IgD-negative memory B cell (primary cell): Measurements from ENCODE around the gene KNOP1. TPM values are rescaled to one million over a fixed set of nuclear protein-coding genes. Genes with fewer than 3 reads are reported as not detected.
"Not testable (repeated sequence)": the region's sequence is repeated elsewhere in the genome, so short reads cannot be mapped to it uniquely, and the experiment has no call there.

Experiments used
- H3K27ac Mint-ChIP-seq, 3 donors: one replicate each; pipeline ENCODE4 v1.8.0; 2020 to 2022; ENCODE audit warnings: mild to moderate bottlenecking in 3 of 3, mixed read lengths in 3 of 3, moderate library complexity in 1 of 3
- H3K27me3 Mint-ChIP-seq: one replicate; pipeline ENCODE4 v1.8.0; 2021; ENCODE audit warnings: mixed read lengths
- H3K36me3 Mint-ChIP-seq: one replicate; pipeline ENCODE4 v1.8.0; 2020; ENCODE audit warnings: mild to moderate bottlenecking, mixed read lengths
- H3K4me1 Mint-ChIP-seq, 3 donors: one replicate each; pipeline ENCODE4 v1.8.0; 2020 to 2022; ENCODE audit warnings: mixed read lengths in 3 of 3, mild to moderate bottlenecking in 1 of 3
- H3K4me3 Mint-ChIP-seq, 4 donors: one replicate each; pipeline ENCODE4 v1.8.0; 2020 to 2022; ENCODE audit warnings: mild to moderate bottlenecking in 4 of 4, mixed read lengths in 4 of 4, moderate library complexity in 3 of 4
- H3K9me3 Mint-ChIP-seq, 3 donors: one replicate each; pipeline ENCODE4 v1.8.0; 2020 to 2021; ENCODE audit warnings: mixed read lengths in 3 of 3, mild to moderate bottlenecking in 1 of 3
- polyA plus RNA-seq: library from polyadenylated mRNA; unstranded; fragments of 300-500 nt; fragmentation: Illumina TruSeq; gene quantifications from one replicate; pipeline ENCODE4 v1.2.3, GENCODE V29; 2021

The KNOP1 gene
- polyA plus RNA-seq, 1 donor from 2014 or later = 12.6 TPM

DNA sequence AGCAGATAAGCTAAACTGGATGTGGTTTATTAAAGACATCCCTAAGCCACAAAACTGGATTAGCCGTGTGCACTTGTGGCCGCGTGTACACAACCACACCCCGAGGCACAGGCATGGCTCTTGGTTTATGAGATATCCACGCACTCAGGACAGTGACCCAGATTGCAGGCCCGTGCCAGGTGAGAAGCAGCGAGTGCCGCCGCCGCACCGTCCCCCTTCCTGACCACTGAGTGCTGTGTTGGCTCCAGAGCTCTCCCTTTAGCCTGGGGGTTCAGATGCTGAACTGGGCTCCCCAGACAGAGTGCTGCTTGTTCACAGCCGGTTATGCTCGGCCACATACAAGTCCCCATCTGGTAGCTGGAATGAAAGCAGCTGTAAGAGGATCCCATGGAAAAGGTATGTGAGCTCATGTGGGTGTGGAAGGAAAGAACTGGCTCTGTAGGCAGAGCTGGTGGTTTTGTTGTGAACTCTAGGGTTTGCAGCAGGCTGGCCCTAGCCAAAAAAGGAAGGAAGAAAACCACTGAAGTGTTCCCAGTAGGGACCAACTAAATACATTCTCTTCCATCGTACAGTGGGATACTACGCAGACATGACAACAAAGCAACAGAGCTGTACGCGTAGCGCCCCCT lies 29.5 kb downstream of the KNOP1 start:
- H3K9me3 Mint-ChIP-seq = peaks cover 2 to 12% (median 2%) of the 10 kb centered on the region in 3 donors
- no peak overlapping the region for H3K27ac Mint-ChIP-seq
- no peak overlapping the region for H3K4me3 Mint-ChIP-seq
- peaks cover 12% of the 10 kb centered on the region for H3K36me3 Mint-ChIP-seq
- H3K27me3 Mint-ChIP-seq = no peaks in the 10 kb centered on the region
- peaks cover 0 to 2% (median 0%) of the 10 kb centered on the region in 3 donors for H3K4me1 Mint-ChIP-seq

DNA sequence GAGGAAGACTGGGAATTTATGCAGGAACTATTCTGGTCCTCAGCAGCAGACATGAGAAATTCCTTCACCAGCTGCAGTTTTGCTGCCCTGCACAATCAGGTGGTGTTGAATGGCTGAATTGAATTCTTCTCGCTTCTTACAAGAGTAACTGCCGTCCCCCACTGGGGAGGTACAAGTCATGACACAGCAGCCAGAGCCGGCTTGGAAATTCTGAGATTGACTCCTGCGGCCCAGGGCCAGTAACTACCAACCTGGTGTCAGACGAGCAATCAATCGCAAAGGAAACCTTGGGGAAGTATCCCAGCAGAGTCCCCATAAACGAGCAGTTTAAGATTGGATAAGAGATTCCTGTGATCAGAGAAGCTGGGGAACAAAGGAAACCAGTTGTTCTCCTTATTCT lies 30.7 kb downstream of the KNOP1 start:
- H3K27ac Mint-ChIP-seq = no peak overlapping the region
- no peaks in the 10 kb centered on the region for H3K4me1 Mint-ChIP-seq
- no peak overlapping the region for H3K4me3 Mint-ChIP-seq
- peaks cover 18% of the 10 kb centered on the region for H3K36me3 Mint-ChIP-seq
- peaks cover 5 to 19% (median 6%) of the 10 kb centered on the region in 3 donors for H3K9me3 Mint-ChIP-seq
- H3K27me3 Mint-ChIP-seq = no peaks in the 10 kb centered on the region

GRCh38 chr16:19685176-19685575 lies 32.9 kb downstream of the KNOP1 start:
- H3K4me3 Mint-ChIP-seq = no peak overlapping the region
- peaks cover 20% of the 10 kb centered on the region for H3K36me3 Mint-ChIP-seq
- H3K27me3 Mint-ChIP-seq = no peaks in the 10 kb centered on the region
- peaks cover 5 to 19% (median 6%) of the 10 kb centered on the region in 3 donors for H3K9me3 Mint-ChIP-seq
- peak overlapping the region in 1 of 3 donors; percentile 60 for H3K27ac Mint-ChIP-seq
- H3K4me1 Mint-ChIP-seq = no peaks in the 10 kb centered on the region

DNA sequence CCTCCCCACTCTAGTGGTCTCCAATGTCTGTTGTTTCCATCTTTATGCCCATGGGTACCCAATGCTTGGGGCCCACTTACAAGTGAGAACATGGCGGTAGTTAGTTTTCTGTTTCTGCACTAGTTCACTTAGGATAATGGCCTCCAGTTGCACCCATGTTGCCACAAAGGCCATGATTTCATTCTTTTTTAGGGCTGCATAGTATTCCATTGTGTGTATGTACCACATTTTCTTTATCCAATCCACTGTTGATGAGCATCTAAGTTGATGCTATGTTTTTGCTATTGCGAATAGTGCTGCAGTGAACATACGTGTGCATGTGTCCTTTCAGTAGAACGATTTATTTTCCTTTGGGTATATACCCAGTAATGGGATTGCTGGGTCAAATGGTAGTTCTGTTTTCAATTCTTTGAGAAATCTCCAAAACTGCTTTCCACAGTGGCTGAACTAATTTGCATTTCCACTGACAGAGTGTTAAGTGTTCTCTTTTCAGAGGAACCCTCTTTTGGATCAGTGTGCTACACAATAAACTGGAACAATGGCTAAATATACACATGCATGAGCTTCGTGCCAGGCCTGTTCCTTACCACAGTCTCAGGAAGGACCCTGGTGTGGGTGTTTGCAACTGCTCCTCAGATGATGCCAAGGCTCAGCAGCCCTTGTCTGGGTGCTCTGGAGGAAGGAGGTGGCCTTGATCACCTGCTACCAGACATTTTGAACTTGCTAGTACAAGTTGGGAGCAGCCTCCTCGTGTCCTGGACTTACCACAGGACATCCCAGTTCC lies 34.4 kb downstream of the KNOP1 start:
- Mint-ChIP-seq H3K27me3 (no peaks in the 10 kb centered on the region), H3K4me3 (no peak overlapping the region), H3K36me3 (peaks cover 25% of the 10 kb centered on the region), H3K9me3 (peaks cover 5 to 19% (median 6%) of the 10 kb centered on the region in 3 donors), H3K4me1 (no peaks in the 10 kb centered on the region), H3K27ac (peak overlapping the region in 1 of 3 donors; percentile 52)

- Mint-ChIP-seq H3K4me1 (no peaks in the 10 kb centered on the region), H3K27me3 (no peaks in the 10 kb centered on the region), H3K36me3 (peaks cover 18% of the 10 kb centered on the region), H3K4me3 (no peak overlapping the region), H3K9me3 (peaks cover 5 to 19% (median 6%) of the 10 kb centered on the region in 3 donors), H3K27ac (peak overlapping the region in 1 of 3 donors; percentile 31)
Observed at GRCh38 chr16:19681637-19682036, 36.4 kb downstream of the KNOP1 start.

- Mint-ChIP-seq H3K36me3 (peaks cover 18% of the 10 kb centered on the region), H3K9me3 (peaks cover 5 to 19% (median 6%) of the 10 kb centered on the region in 3 donors), H3K27ac (no peak overlapping the region), H3K4me3 (no peak overlapping the region), H3K4me1 (no peaks in the 10 kb centered on the region), H3K27me3 (no peaks in the 10 kb centered on the region)
Observed at GRCh38 chr16:19680881-19681340, 37.1 kb downstream of the KNOP1 start.

- not testable (repeated sequence) for H3K9me3 Mint-ChIP-seq, H3K4me1 Mint-ChIP-seq, H3K4me3 Mint-ChIP-seq, H3K27ac Mint-ChIP-seq, H3K27me3 Mint-ChIP-seq
- peaks cover 22% of the 10 kb centered on the region for H3K36me3 Mint-ChIP-seq
Observed at GRCh38 chr16:19679281-19679680, 38.7 kb downstream of the KNOP1 start.

DNA sequence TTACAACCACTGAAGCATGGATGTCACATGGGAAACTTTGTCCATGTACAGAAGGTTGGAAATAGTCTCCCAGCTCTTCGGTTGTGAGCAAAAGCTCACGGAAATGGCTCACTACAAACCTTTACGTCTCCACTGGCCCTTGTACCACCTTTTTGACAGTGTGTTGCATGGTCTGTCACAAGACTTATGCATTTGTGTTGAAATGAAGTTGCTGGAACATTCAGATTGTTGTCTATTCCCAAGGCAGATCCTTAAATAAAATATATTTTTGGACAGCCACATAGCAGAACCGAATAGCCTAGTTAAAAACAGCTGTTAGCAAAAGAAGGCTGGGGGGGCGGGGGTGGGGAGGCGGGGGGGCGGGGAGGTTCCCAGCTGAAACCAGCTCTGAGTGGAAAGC lies 39.2 kb downstream of the KNOP1 start:
- no peaks in the 10 kb centered on the region for H3K4me1 Mint-ChIP-seq
- peaks cover 4 to 7% (median 7%) of the 10 kb centered on the region in 3 donors for H3K9me3 Mint-ChIP-seq
- H3K4me3 Mint-ChIP-seq = no peak overlapping the region
- peaks cover 23% of the 10 kb centered on the region for H3K36me3 Mint-ChIP-seq
- H3K27me3 Mint-ChIP-seq = no peaks in the 10 kb centered on the region
- no peak overlapping the region for H3K27ac Mint-ChIP-seq

GRCh38 chr16:19677402-19677801 lies 40.6 kb downstream of the KNOP1 start:
- no peak overlapping the region for H3K4me3 Mint-ChIP-seq
- H3K9me3 Mint-ChIP-seq = peaks cover 0 to 1% (median 0%) of the 10 kb centered on the region in 3 donors
- H3K27me3 Mint-ChIP-seq = no peaks in the 10 kb centered on the region
- H3K27ac Mint-ChIP-seq = peak overlapping the region in 1 of 3 donors; percentile 77
- H3K36me3 Mint-ChIP-seq = peaks cover 21% of the 10 kb centered on the region
- no peaks in the 10 kb centered on the region for H3K4me1 Mint-ChIP-seq

DNA sequence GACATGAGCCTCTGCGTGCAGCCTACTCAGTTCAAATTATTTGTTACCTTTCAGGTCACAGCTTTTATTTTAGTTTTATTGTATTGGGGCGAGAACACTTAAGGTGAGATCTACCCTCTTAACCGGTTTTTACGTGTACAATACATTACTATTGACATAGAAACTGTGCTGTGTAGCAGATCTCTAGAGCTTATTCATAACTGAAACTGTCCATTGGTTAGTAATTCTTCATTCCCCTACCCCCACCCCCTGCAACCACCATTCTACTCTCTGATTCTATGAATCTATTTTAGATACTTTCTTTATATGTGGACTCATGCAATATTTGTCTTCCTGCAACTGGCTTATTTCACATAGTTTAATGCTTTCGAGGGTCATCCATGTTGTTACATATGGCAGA lies 43.5 kb downstream of the KNOP1 start:
- Mint-ChIP-seq H3K4me3 (no peak overlapping the region), H3K9me3 (peaks cover 0 to 1% (median 0%) of the 10 kb centered on the region in 3 donors), H3K27ac (no peak overlapping the region), H3K36me3 (peaks cover 13% of the 10 kb centered on the region), H3K4me1 (no peaks in the 10 kb centered on the region), H3K27me3 (no peaks in the 10 kb centered on the region)

DNA sequence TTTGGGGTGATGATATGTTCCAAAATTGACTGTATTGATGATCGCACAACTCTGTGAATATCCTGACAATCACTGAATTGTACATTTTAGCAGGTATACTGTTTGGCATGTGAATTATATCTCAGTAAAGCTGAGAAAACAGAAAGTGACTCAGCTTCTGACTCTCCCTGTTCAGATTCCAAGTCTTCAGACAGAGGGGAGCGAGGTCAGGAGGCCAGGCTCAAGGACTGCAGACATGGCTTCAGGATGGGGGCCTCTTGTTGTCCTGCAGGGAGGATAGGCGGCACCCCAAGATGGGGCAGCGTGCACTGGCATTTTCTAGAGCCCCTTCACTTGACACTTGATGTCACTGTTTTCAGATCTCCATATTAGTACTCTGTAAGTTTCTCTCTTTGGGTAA lies 45.6 kb downstream of the KNOP1 start:
- no peaks in the 10 kb centered on the region for H3K27me3 Mint-ChIP-seq
- H3K4me1 Mint-ChIP-seq = no peaks in the 10 kb centered on the region
- peaks cover 15% of the 10 kb centered on the region for H3K36me3 Mint-ChIP-seq
- peaks cover 0 to 1% (median 0%) of the 10 kb centered on the region in 3 donors for H3K9me3 Mint-ChIP-seq
- no peak overlapping the region for H3K27ac Mint-ChIP-seq
- no peak overlapping the region for H3K4me3 Mint-ChIP-seq

- Mint-ChIP-seq H3K4me1 (no peaks in the 10 kb centered on the region), H3K4me3 (no peak overlapping the region), H3K27me3 (no peaks in the 10 kb centered on the region), H3K36me3 (peaks cover 25% of the 10 kb centered on the region), H3K27ac (peak overlapping the region in 1 of 3 donors; percentile 90), H3K9me3 (peaks cover 2 to 6% (median 2%) of the 10 kb centered on the region in 3 donors)
Observed at GRCh38 chr16:19666477-19666876, 51.5 kb downstream of the KNOP1 start.

- not testable (repeated sequence) for H3K4me1 Mint-ChIP-seq, H3K27ac Mint-ChIP-seq, H3K9me3 Mint-ChIP-seq, H3K27me3 Mint-ChIP-seq, H3K4me3 Mint-ChIP-seq
- peaks cover 23% of the 10 kb centered on the region for H3K36me3 Mint-ChIP-seq
Observed at GRCh38 chr16:19665313-19665712, 52.7 kb downstream of the KNOP1 start.

DNA sequence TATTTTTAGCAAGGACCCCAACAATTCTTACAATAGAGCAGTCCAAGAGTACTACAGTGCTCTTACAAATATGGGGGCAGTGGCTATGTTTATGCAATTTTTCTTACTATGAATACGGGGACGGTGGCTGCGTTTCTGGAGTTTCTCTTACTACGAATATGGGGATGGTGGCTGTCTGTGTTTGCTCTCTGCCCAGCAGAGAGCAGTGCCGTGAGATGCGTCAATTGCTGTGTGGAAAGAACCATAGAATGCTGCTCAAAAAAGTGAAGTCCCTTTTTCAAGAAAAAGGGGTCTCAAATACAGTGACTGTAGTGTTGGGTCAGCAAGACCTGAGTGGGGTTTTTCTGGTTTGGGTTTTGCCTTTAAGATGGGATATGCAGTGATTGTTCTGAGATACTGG lies 53.9 kb downstream of the KNOP1 start:
- Mint-ChIP-seq H3K27ac (peak overlapping the region in 1 of 3 donors; percentile 53), H3K4me1 (no peaks in the 10 kb centered on the region), H3K36me3 (peaks cover 31% of the 10 kb centered on the region), H3K27me3 (no peaks in the 10 kb centered on the region), H3K9me3 (peaks cover 2 to 6% (median 2%) of the 10 kb centered on the region in 3 donors), H3K4me3 (no peak overlapping the region)

DNA sequence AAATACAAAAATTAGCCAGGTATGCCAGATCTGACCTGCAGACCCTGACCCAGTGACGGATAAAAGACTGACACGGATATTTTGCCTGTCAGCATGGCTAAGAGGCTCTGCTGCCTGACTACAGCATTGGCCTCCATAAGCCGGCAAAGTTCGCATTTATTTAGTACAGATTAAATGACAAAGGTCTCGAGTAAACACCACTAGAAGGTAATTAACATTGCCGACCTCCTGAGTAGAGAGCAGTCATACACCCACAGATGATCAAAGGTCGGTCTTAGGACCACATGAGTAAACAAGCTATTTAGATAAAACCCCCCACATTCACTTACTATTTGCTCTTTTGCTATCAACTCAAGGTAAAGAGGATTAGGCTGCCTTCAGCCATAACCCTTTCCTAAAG lies 55.7 kb downstream of the KNOP1 start:
- H3K27me3 Mint-ChIP-seq = no peaks in the 10 kb centered on the region
- peaks cover 2 to 6% (median 2%) of the 10 kb centered on the region in 3 donors for H3K9me3 Mint-ChIP-seq
- H3K4me3 Mint-ChIP-seq = no peak overlapping the region
- no peaks in the 10 kb centered on the region for H3K4me1 Mint-ChIP-seq
- no peak overlapping the region for H3K27ac Mint-ChIP-seq
- H3K36me3 Mint-ChIP-seq = peaks cover 34% of the 10 kb centered on the region
